ENCODE measurements around the gene OR13J1.
A peak's percentile ranks its signal among the peaks of the same experiment; 100 is the strongest.

The OR13J1 gene

DNA sequence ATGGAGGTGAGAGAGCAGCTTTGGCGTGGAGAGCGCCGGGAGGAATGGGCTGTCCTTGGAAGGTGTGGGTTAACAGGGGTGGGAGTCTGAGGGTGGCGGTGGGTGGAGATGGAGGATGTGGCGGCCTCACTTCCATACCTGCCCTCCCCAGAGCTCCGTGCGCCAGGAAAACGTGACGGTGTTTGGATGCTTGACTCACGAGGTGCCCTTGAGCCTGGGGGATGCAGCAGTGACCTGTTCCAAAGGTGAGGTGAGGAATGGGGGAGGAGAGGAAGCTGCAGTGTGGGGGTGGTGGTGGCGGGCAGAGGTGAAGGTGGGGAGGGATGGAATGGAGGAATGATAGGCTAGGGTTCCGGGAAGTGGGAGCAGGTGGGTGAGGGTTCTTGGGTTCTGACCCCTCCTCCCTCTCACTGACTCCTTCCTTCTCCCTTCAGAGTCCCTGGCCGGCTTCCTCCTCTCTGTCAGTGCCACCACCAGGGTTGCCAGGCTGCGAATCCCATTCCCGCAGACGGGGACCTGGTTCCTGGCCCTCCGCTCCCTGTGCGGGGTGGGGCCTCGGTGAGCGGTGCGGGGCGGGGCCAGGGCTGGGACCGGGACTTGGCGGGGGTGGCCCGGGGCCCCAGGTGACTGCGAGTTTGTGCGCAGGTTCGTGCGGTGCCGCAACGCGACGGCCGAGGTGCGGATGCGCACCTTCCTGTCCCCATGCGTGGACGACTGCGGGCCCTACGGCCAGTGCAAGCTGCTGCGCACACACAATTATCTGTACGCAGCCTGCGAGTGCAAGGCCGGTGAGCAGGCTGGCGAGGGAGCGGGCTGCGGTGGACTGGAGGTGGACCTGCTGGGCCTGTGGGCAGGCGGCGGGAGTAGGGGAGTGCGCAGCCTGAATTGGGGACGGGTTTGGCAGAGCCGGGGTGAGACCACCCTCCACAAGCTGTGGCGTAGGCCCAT lies 24.1 kb downstream of the OR13J1 start:
- Histone ChIP-seq H3K4me1 (ENCODE audit: low read depth, poor library complexity, severe bottlenecking) (peaks cover 91% of the 10 kb centered on the region), H3K9ac (no peak overlapping the region), H3K4me2 (no peak overlapping the region), H3K36me3 (ENCODE audit: insufficient read depth) (no peaks in the 10 kb centered on the region), H4K20me1 (ENCODE audit: insufficient read depth) (no peaks in the 10 kb centered on the region), H3K4me3 (IDR thresholded peaks at IDR 0.05; ENCODE audit: insufficient read depth, low read depth, low read length) (no peak overlapping the region), H3K79me2 (ENCODE audit: insufficient read depth, low read depth) (no peaks in the 10 kb centered on the region), H3K27me3 (ENCODE audit: insufficient read depth, low read depth) (no peaks in the 10 kb centered on the region), H3K27ac (no peak overlapping the region; the same call in 1 of the 2 replicates), H2AFZ (ENCODE audit: low read depth) (no peak overlapping the region)
- TF ChIP-seq, protein P1, sequence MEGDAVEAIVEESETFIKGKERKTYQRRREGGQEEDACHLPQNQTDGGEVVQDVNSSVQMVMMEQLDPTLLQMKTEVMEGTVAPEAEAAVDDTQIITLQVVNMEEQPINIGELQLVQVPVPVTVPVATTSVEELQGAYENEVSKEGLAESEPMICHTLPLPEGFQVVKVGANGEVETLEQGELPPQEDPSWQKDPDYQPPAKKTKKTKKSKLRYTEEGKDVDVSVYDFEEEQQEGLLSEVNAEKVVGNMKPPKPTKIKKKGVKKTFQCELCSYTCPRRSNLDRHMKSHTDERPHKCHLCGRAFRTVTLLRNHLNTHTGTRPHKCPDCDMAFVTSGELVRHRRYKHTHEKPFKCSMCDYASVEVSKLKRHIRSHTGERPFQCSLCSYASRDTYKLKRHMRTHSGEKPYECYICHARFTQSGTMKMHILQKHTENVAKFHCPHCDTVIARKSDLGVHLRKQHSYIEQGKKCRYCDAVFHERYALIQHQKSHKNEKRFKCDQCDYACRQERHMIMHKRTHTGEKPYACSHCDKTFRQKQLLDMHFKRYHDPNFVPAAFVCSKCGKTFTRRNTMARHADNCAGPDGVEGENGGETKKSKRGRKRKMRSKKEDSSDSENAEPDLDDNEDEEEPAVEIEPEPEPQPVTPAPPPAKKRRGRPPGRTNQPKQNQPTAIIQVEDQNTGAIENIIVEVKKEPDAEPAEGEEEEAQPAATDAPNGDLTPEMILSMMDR (conservative IDR thresholded peaks at IDR 0.05; ENCODE audit: low read depth, low read length): no peak

DNA sequence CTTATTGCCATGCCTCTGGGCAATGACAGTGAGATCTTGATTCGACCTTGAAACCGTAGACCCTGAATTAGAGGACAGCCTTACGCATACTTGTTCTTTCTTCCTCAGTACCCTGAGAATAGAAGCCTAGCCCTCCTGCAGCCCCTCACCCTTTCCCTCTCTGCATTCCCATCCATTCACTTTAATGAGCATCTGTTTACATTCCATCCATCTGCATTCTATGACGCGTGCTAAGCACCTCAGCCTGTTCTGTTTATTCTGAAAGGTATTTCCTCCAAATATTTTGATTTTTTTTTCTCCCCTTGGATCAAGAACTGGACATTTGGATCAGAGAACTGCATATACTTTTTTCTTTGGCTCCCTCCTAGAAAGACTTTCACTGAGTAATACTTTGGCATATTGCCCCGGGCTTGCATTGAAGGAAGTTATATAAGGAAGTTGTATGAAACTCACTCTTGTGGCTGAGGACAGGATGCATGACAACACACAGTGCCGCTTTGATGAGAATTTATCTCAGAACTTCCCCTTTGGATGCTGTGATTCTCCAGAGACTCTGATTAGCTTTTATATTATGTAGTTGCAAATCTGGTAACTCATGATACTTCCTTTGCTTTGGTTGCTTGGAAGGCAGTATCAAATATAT lies 25.5 kb downstream of the OR13J1 start:
- no peaks in the 10 kb centered on the region for H4K20me1 ChIP-seq (ENCODE audit: insufficient read depth)
- TF ChIP-seq, protein P1 (conservative IDR thresholded peaks at IDR 0.05; ENCODE audit: low read depth, low read length): no peak
- no peak overlapping the region for H2AFZ ChIP-seq (ENCODE audit: low read depth)
- peaks cover 79% of the 10 kb centered on the region for H3K4me1 ChIP-seq (ENCODE audit: low read depth, poor library complexity, severe bottlenecking)
- no peak overlapping the region for H3K4me3 ChIP-seq (IDR thresholded peaks at IDR 0.05; ENCODE audit: insufficient read depth, low read depth, low read length)
- H3K27me3 ChIP-seq (ENCODE audit: insufficient read depth, low read depth): no peaks in the 10 kb centered on the region
- no peak overlapping the region for H3K27ac ChIP-seq
- H3K4me2 ChIP-seq: no peak overlapping the region
- H3K79me2 ChIP-seq (ENCODE audit: insufficient read depth, low read depth): no peaks in the 10 kb centered on the region
- H3K36me3 ChIP-seq (ENCODE audit: insufficient read depth): no peaks in the 10 kb centered on the region
- no peak overlapping the region for H3K9ac ChIP-seq

DNA sequence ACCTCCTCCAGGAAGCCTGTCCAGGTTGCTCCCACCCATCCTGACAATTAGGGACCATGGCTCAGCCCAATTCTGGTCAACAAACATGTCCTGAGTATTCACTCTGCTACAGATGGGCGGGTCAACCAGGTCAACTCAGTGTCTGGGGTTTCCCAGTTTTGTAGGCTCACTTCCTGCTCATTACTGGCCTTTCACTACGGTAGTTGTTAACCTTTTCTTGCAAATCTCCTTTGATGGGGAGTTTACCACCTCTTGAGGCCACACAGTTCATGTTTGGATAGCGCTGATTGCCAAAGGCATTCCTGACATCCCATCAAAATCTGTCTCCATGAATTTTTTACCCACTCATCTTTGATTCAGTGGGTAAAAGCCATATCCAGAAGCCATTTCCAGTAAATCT lies 27.4 kb downstream of the OR13J1 start:
- peak overlapping the region; percentile 35; the same call in 1 of the 2 replicates for H3K4me2 ChIP-seq
- no peak overlapping the region for H2AFZ ChIP-seq (ENCODE audit: low read depth)
- H3K79me2 ChIP-seq (ENCODE audit: insufficient read depth, low read depth): no peaks in the 10 kb centered on the region
- H3K9ac ChIP-seq: no peak overlapping the region
- H3K36me3 ChIP-seq (ENCODE audit: insufficient read depth): no peaks in the 10 kb centered on the region
- no peaks in the 10 kb centered on the region for H3K27me3 ChIP-seq (ENCODE audit: insufficient read depth, low read depth)
- H4K20me1 ChIP-seq (ENCODE audit: insufficient read depth): no peaks in the 10 kb centered on the region
- H3K27ac ChIP-seq: no peak overlapping the region
- H3K4me3 ChIP-seq (IDR thresholded peaks at IDR 0.05; ENCODE audit: insufficient read depth, low read depth, low read length): no peak overlapping the region
- peaks cover 59% of the 10 kb centered on the region for H3K4me1 ChIP-seq (ENCODE audit: low read depth, poor library complexity, severe bottlenecking)
- TF ChIP-seq, protein P1 (conservative IDR thresholded peaks at IDR 0.05; ENCODE audit: low read depth, low read length): no peak

DNA sequence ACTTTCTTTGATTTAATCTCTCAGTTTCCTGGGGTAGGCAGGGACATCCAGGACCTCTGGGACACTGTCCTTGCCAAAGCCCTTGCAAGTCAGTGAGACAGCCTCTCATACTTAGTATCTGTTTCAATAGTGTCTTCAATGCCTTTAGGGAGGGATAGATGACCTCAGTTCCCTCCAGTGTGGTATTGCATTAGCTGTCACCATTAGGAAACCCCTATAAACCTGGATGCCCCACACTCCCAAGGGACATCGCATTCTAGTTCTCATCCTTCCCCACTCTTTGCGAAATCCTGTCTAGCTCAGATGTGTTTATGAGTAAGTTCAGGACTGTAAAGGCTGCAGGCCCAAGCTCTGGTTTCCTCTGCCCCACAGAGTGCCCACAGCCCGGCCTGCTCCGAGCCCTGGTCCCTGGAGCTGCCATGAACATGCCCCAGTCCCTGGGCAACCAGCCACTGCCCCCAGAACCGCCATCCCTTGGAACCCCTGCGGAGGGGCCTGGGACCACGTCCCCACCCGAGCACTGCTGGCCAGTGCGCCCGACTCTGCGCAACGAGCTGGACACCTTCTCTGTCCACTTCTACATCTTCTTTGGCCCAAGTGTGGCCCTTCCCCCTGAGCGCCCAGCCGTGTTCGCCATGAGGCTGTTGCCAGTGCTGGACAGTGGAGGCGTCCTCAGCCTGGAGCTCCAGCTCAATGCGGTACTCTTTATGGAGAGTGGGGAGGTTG lies 28.0 kb downstream of the OR13J1 start:
- no peak overlapping the region for H3K9ac ChIP-seq
- H3K27ac ChIP-seq: no peak overlapping the region

More for the DNA sequence above, 28.0 kb downstream of the OR13J1 start:
- Histone ChIP-seq H2AFZ (ENCODE audit: low read depth) (no peak overlapping the region), H4K20me1 (ENCODE audit: insufficient read depth) (no peaks in the 10 kb centered on the region), H3K4me1 (ENCODE audit: low read depth, poor library complexity, severe bottlenecking) (peaks cover 53% of the 10 kb centered on the region), H3K4me3 (IDR thresholded peaks at IDR 0.05; ENCODE audit: insufficient read depth, low read depth, low read length) (no peak overlapping the region), H3K27me3 (ENCODE audit: insufficient read depth, low read depth) (no peaks in the 10 kb centered on the region), H3K4me2 (peak overlapping the region; percentile 35; the same call in 1 of the 2 replicates), H3K79me2 (ENCODE audit: insufficient read depth, low read depth) (no peaks in the 10 kb centered on the region), H3K36me3 (ENCODE audit: insufficient read depth) (no peaks in the 10 kb centered on the region)
- TF ChIP-seq, protein P1 (conservative IDR thresholded peaks at IDR 0.05; ENCODE audit: low read depth, low read length): no peak
